Activated naive CD8-positive, alpha-beta T cell (primary cell): ENCODE data around the gene MYO1E.
"Not testable (repeated sequence)": the region's sequence is repeated elsewhere in the genome, so short reads cannot be mapped to it uniquely, and the experiment has no call there.

ENCODE experiments used
- H3K27ac Mint-ChIP-seq: one replicate; pipeline ENCODE4 v1.8.0; 2021; ENCODE audit warnings: mixed read lengths
- H3K27me3 Mint-ChIP-seq: one replicate; pipeline ENCODE4 v1.8.0; 2021; ENCODE audit warnings: mixed read lengths
- H3K36me3 Mint-ChIP-seq: one replicate; pipeline ENCODE4 v1.8.0; 2021; ENCODE audit warnings: mixed read lengths
- H3K4me1 Mint-ChIP-seq: one replicate; pipeline ENCODE4 v1.8.0; 2021; ENCODE audit warnings: low read depth, mixed read lengths
- H3K4me3 Mint-ChIP-seq: one replicate; pipeline ENCODE4 v1.8.0; 2021; ENCODE audit warnings: mild to moderate bottlenecking, mixed read lengths
- H3K9me3 Mint-ChIP-seq: one replicate; pipeline ENCODE4 v1.8.0; 2021; ENCODE audit warnings: low read depth, mixed read lengths

MYO1E gene

DNA sequence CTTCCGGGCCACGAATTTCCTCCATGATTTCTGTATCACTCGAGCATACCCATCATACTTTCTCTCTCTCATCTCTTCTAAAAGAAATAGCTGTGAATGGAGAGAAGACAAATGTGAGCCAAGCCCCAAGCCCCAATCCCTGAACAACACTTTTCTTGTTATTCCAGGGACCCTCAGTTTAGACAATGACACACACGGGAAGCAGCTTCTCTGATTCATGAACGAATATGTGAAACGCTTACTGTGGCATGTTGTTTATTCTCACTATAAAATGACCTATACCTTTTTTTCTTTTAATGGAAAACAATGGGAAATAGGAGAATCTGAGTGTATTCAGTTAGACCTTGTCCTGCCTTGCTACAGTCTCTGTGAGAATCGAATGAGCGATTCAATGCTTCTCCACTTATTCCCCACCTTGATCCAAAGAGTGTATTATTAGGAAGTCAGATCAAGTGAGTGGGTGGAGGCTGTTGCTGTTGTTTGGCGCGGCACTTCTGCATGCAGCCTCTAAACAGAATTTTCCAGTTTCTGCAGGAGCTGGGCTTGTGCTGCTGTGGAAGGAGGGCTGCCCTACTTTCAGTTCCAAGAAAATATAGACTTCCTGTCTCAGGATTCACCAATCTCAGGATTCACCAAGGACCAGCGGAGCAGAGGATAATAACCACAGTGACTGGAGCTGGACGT, 198.4 kb downstream of the MYO1E start:
- H3K9me3 Mint-ChIP-seq = no peaks in the 10 kb centered on the region
- no peak overlapping the region for H3K27ac Mint-ChIP-seq
- no peak overlapping the region for H3K4me3 Mint-ChIP-seq
- H3K4me1 Mint-ChIP-seq = no peaks in the 10 kb centered on the region
- no peaks in the 10 kb centered on the region for H3K36me3 Mint-ChIP-seq
- H3K27me3 Mint-ChIP-seq = peaks cover 12% of the 10 kb centered on the region

GRCh38 chr15:59173194-59173593, 199.5 kb downstream of the MYO1E start:
- no peaks in the 10 kb centered on the region for H3K36me3 Mint-ChIP-seq
- H3K27ac Mint-ChIP-seq = no peak overlapping the region
- H3K4me3 Mint-ChIP-seq = no peak overlapping the region
- H3K4me1 Mint-ChIP-seq = no peaks in the 10 kb centered on the region
- peaks cover 9% of the 10 kb centered on the region for H3K27me3 Mint-ChIP-seq
- H3K9me3 Mint-ChIP-seq = no peaks in the 10 kb centered on the region

- Mint-ChIP-seq H3K27me3 (peaks cover 5% of the 10 kb centered on the region), H3K36me3 (no peaks in the 10 kb centered on the region), H3K9me3 (no peaks in the 10 kb centered on the region), H3K27ac (no peak overlapping the region), H3K4me3 (no peak overlapping the region), H3K4me1 (no peaks in the 10 kb centered on the region)
These were observed 200.3 kb downstream of the MYO1E start for GRCh38 chr15:59172289-59172901.

DNA sequence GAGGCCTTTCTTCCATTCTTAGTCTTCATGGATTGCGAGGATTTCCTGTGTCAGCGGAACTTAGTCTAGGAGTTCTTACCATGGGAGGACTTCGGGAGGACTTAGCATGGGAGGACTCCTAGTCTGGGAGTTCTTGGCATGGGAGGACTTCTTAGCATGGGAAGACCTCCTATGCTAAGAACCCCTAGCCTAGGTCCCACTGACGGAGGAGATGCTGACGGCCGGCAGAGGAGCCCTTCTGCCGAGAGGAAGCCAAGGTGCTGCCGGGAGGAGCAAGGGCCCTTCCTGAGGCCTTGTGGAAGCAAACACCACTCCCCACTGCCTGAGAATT, 201.6 kb downstream of the MYO1E start:
- Mint-ChIP-seq H3K27me3 (peaks cover 5% of the 10 kb centered on the region), H3K36me3 (no peaks in the 10 kb centered on the region), H3K9me3 (no peaks in the 10 kb centered on the region), H3K4me3 (no peak overlapping the region), H3K4me1 (no peaks in the 10 kb centered on the region), H3K27ac (no peak overlapping the region)

DNA sequence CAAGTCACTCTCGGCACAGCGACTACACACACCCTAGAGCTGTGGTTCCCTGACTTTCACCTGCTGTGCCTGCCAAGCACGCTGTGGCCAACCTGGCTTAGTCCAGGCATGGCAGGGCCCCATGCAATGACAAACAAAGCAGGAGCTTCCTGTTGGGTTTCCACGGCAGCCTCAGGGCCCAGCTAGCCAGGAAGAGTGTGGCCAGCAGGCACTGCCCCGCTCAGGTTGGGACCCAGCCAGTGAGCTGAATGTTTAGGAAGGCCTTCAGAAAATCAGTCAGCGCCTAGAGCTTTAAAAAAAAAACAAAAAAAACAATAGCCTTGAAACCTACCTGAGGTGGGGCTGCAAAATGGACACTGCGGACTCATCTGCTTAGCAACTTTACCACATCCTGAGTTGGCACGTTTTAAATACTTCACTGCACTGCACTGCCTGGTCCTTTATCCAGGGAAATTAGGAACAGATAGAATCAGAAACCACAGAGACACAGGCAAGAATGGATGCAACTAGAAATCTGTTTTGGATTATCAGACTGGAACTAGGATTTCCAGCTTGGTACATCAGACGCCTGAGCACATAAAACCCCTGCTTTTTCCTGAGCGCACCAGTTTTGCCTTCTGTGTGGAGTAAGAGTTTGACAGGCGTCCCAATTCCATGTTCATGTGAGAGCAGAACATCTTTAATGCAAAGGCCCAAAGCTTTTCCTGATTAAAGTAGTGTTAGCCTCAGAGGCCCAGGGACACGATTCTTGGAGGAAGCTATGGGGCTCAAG, 202.2 kb downstream of the MYO1E start:
- Mint-ChIP-seq H3K27ac (no peak overlapping the region), H3K4me1 (no peaks in the 10 kb centered on the region), H3K4me3 (no peak overlapping the region), H3K9me3 (no peaks in the 10 kb centered on the region), H3K36me3 (no peaks in the 10 kb centered on the region), H3K27me3 (peaks cover 2% of the 10 kb centered on the region)

- Mint-ChIP-seq H3K4me3 (no peak overlapping the region), H3K27ac (no peak overlapping the region), H3K9me3 (no peaks in the 10 kb centered on the region), H3K36me3 (no peaks in the 10 kb centered on the region), H3K4me1 (no peaks in the 10 kb centered on the region), H3K27me3 (no peaks in the 10 kb centered on the region)
These were observed 203.4 kb downstream of the MYO1E start for GRCh38 chr15:59169251-59169708.

GRCh38 chr15:59168536-59168935, 204.1 kb downstream of the MYO1E start:
- Mint-ChIP-seq H3K27me3 (no peaks in the 10 kb centered on the region), H3K9me3 (no peaks in the 10 kb centered on the region), H3K27ac (no peak overlapping the region), H3K4me3 (no peak overlapping the region), H3K4me1 (no peaks in the 10 kb centered on the region), H3K36me3 (no peaks in the 10 kb centered on the region)

GRCh38 chr15:59166601-59167265, 205.9 kb downstream of the MYO1E start:
- Mint-ChIP-seq H3K27ac (no peak overlapping the region), H3K27me3 (no peaks in the 10 kb centered on the region), H3K4me3 (no peak overlapping the region), H3K36me3 (no peaks in the 10 kb centered on the region), H3K9me3 (no peaks in the 10 kb centered on the region), H3K4me1 (no peaks in the 10 kb centered on the region)

GRCh38 chr15:59166166-59166565, 206.5 kb downstream of the MYO1E start:
- Mint-ChIP-seq H3K27me3 (no peaks in the 10 kb centered on the region), H3K4me3 (no peak overlapping the region), H3K9me3 (no peaks in the 10 kb centered on the region), H3K4me1 (no peaks in the 10 kb centered on the region), H3K36me3 (no peaks in the 10 kb centered on the region), H3K27ac (no peak overlapping the region)

- H3K27me3 Mint-ChIP-seq = no peaks in the 10 kb centered on the region
- no peaks in the 10 kb centered on the region for H3K9me3 Mint-ChIP-seq
- no peaks in the 10 kb centered on the region for H3K36me3 Mint-ChIP-seq
These were observed 206.9 kb downstream of the MYO1E start for GRCh38 chr15:59165726-59166125.

DNA sequence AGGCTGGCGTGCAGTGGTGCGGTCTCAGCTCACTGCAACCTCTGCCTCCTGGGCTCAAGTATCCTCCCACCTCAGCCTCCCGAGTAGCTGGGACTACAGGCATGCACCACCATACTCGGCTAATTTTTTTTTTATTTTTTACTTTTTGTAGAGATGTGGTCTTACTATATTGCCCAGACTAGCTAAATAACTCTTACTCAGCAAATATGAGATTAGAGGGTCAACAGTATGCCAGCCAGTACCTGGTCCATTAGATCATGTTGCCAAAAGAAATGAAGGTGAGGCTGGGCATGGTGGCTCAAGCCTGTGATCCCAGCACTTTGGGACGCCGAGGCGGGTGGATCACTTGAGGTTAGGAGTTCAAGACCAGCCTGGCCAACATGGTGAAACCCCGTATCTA, 210.6 kb downstream of the MYO1E start:
- not testable (repeated sequence) for H3K36me3 Mint-ChIP-seq, H3K27ac Mint-ChIP-seq, H3K4me1 Mint-ChIP-seq, H3K9me3 Mint-ChIP-seq, H3K4me3 Mint-ChIP-seq, H3K27me3 Mint-ChIP-seq

More at GRCh38 chr15:59165726-59166125, 206.9 kb downstream of the MYO1E start:
- H3K4me3 Mint-ChIP-seq = no peak overlapping the region
- no peaks in the 10 kb centered on the region for H3K4me1 Mint-ChIP-seq
- H3K27ac Mint-ChIP-seq = no peak overlapping the region

DNA sequence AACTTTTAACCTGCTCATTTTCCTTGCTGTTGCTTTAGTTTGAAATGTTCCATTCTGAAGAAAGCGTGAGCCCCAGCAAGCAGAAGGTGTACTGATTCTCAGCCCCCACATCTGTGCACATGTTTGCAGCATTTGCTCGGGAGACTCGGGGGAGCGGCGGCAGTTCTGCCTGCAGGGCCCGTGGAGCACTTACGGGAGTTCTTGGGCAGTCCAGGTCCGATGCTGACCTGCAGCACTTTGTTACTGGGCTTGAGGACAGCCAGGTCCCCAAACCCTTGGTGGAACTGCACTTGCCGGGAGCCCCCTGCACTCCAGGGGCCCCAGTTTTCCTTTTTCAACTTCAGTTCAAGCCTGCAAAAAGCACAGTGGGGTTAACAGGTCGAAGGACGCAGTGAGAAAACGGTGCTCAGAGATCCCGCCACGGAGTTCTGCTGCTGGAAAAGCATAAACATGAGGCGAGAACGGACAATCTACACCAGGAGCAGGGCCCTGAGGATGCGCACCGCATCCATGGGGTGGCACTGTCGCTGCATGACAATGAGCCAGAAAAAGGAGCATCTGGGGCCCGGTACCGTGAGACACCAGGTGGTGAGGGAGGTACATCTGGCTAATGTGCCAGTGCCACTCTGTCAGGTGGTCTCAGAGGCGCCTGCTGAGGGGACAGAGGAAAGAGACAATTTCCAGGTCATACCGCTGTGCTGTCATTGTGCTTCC, 211.6 kb downstream of the MYO1E start:
- H3K36me3 Mint-ChIP-seq = no peaks in the 10 kb centered on the region
- no peaks in the 10 kb centered on the region for H3K27me3 Mint-ChIP-seq
- H3K9me3 Mint-ChIP-seq = no peaks in the 10 kb centered on the region
- no peak overlapping the region for H3K27ac Mint-ChIP-seq
- no peak overlapping the region for H3K4me3 Mint-ChIP-seq
- H3K4me1 Mint-ChIP-seq = no peaks in the 10 kb centered on the region

- no peaks in the 10 kb centered on the region for H3K4me1 Mint-ChIP-seq
- no peaks in the 10 kb centered on the region for H3K36me3 Mint-ChIP-seq
- H3K27me3 Mint-ChIP-seq = no peaks in the 10 kb centered on the region
- no peak overlapping the region for H3K27ac Mint-ChIP-seq
- H3K4me3 Mint-ChIP-seq = no peak overlapping the region
- H3K9me3 Mint-ChIP-seq = no peaks in the 10 kb centered on the region
These were observed 213.5 kb downstream of the MYO1E start for GRCh38 chr15:59159210-59159609.

DNA sequence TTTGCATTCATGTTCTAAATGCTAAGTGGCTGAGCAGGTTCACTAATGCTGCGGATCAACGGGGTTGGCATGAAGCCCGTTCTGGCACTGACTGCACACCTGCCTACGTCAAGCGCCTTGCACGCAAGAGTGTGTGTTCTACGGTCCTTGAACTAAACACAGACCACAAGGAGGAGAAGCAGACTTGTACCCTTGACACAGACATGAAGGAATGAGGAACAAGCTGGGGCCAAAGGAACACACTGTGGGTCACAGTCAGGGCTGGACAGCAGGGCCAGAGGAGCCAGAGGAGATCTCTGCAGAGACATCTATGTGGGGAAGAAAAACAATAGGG, 214.0 kb downstream of the MYO1E start:
- Mint-ChIP-seq H3K27me3 (no peaks in the 10 kb centered on the region), H3K4me3 (no peak overlapping the region), H3K4me1 (no peaks in the 10 kb centered on the region), H3K36me3 (no peaks in the 10 kb centered on the region), H3K9me3 (no peaks in the 10 kb centered on the region), H3K27ac (no peak overlapping the region)
